Measurements from ENCODE around the gene HPCAL4.

Gene HPCAL4

GRCh38 chr1:39676948-39677548, 14.2 kb downstream of the HPCAL4 start:
- no peak for DNase-seq (ENCODE audit: low read depth in 3 of 3)

GRCh38 chr1:39675220-39675619, 16.0 kb downstream of the HPCAL4 start:
- DNase-seq (ENCODE audit: low read depth in 3 of 3), result no peak

GRCh38 chr1:39673215-39673614, 18.0 kb downstream of the HPCAL4 start:
- DNase-seq (ENCODE audit: low read depth in 3 of 3), result no peak

GRCh38 chr1:39672551-39672947, 18.7 kb downstream of the HPCAL4 start:
- DNase-seq (ENCODE audit: low read depth in 3 of 3), result no peak

GRCh38 chr1:39671793-39672550, 19.3 kb downstream of the HPCAL4 start, which contains the start of gene NT5C1A:
Gene NT5C1A (minus strand): TSS chr1:39672107. CDS start chr1:39672038, 69 bp downstream.
- DNase-seq (ENCODE audit: low read depth in 3 of 3), result peak in 1 of 3 experiments; percentile 31

GRCh38 chr1:39671433-39671792, 19.8 kb downstream of the HPCAL4 start:
- DNase-seq (ENCODE audit: low read depth in 3 of 3), result no peak

GRCh38 chr1:39670689-39671088, 20.5 kb downstream of the HPCAL4 start:
- no peak for DNase-seq (ENCODE audit: low read depth in 3 of 3)

- DNase-seq (ENCODE audit: low read depth in 3 of 3), result no peak
Observed at GRCh38 chr1:39668894-39669293, 22.3 kb downstream of the HPCAL4 start.

- no peak for DNase-seq (ENCODE audit: low read depth in 3 of 3)
Observed at GRCh38 chr1:39668111-39668510, 23.1 kb downstream of the HPCAL4 start.

GRCh38 chr1:39666772-39667171, 24.5 kb downstream of the HPCAL4 start:
- DNase-seq (ENCODE audit: low read depth in 3 of 3), result peak in 2 of 3 experiments; percentile 28 to 37

- no peak for DNase-seq (ENCODE audit: low read depth in 3 of 3)
Observed at GRCh38 chr1:39663559-39663958, 27.7 kb downstream of the HPCAL4 start.

GRCh38 chr1:39662861-39663260, 28.4 kb downstream of the HPCAL4 start:
- DNase-seq (ENCODE audit: low read depth in 3 of 3), result no peak

- no peak for DNase-seq (ENCODE audit: low read depth in 3 of 3)
Observed at GRCh38 chr1:39659538-39659937, 31.7 kb downstream of the HPCAL4 start.

GRCh38 chr1:39659110-39659509, 32.1 kb downstream of the HPCAL4 start:
- DNase-seq (ENCODE audit: low read depth in 3 of 3), result no peak

- DNase-seq (ENCODE audit: low read depth in 3 of 3), result peak; percentile 38 to 67 (median 39)
Observed at GRCh38 chr1:39657923-39658485, 33.2 kb downstream of the HPCAL4 start.

- DNase-seq (ENCODE audit: low read depth in 3 of 3), result no peak
Observed at GRCh38 chr1:39657402-39657801, 33.8 kb downstream of the HPCAL4 start.

GRCh38 chr1:39656391-39656790, 34.8 kb downstream of the HPCAL4 start:
- no peak for DNase-seq (ENCODE audit: low read depth in 3 of 3)

GRCh38 chr1:39655578-39656268, 35.5 kb downstream of the HPCAL4 start:
- DNase-seq (ENCODE audit: low read depth in 3 of 3), result no peak

GRCh38 chr1:39654291-39654690, 36.9 kb downstream of the HPCAL4 start:
- DNase-seq (ENCODE audit: low read depth in 3 of 3), result no peak

GRCh38 chr1:39653546-39654031, 37.6 kb downstream of the HPCAL4 start:
- peak; percentile 58 to 71 (median 63) for DNase-seq (ENCODE audit: low read depth in 3 of 3)

- DNase-seq (ENCODE audit: low read depth in 3 of 3), result no peak
Observed at GRCh38 chr1:39652554-39652953, 38.7 kb downstream of the HPCAL4 start.

- DNase-seq (ENCODE audit: low read depth in 3 of 3), result no peak
Observed at GRCh38 chr1:39652105-39652504, 39.1 kb downstream of the HPCAL4 start.

Measured in stimulated activated CD4-positive, alpha-beta T cell treated with anti-CD3 and anti-CD28 coated beads, TNF-alpha, amount 100 ng/mL, for 24 hours (primary cell).